H9 (cell line): ENCODE results near the gene RAB9A. TPM values are rescaled to one million over a fixed set of nuclear protein-coding genes. Genes with fewer than 3 reads are reported as not detected.

Experiments
- DNase-seq: peaks from one replicate; pipeline ENCODE4 v3.0.0-alpha.2; 2017
- H2AFZ ChIP-seq: one replicate; pipeline ENCODE4 v1.6.1; 2013; ENCODE audit warnings: mild to moderate bottlenecking, low read length, control low read depth, moderate library complexity
- H2AK5ac ChIP-seq: 2 replicates; pipeline ENCODE4 v1.6.1; 2013; ENCODE audit warnings: low read length, control low read depth, mixed read lengths; ENCODE audit not compliant: insufficient read length
- H2BK120ac ChIP-seq: one replicate; pipeline ENCODE4 v1.6.1; 2013; ENCODE audit warnings: low read depth, mild to moderate bottlenecking, low read length, control low read depth, inconsistent platforms; ENCODE audit not compliant: poor library complexity, severe bottlenecking
- H2BK12ac ChIP-seq: 2 replicates; pipeline ENCODE4 v1.6.1; 2013; ENCODE audit warnings: low read length, control low read depth, mixed read lengths, low read depth; ENCODE audit not compliant: insufficient read length
- H2BK15ac ChIP-seq: 2 replicates; pipeline ENCODE4 v1.6.1; 2013; ENCODE audit warnings: low read depth, low read length, control low read depth
- H2BK20ac ChIP-seq: one replicate; pipeline ENCODE4 v1.6.1; 2013; ENCODE audit warnings: low read depth, mild to moderate bottlenecking, low read length, control low read depth, inconsistent platforms; ENCODE audit not compliant: poor library complexity, severe bottlenecking
- H2BK5ac ChIP-seq: 2 replicates; pipeline ENCODE4 v1.6.1; 2013; ENCODE audit warnings: low read length, control low read depth, mixed read lengths; ENCODE audit not compliant: insufficient read length
- H3K14ac ChIP-seq: 2 replicates; pipeline ENCODE4 v1.6.1; 2013; ENCODE audit warnings: low read length, control low read depth; ENCODE audit not compliant: insufficient read depth
- H3K18ac ChIP-seq: 2 replicates; pipeline ENCODE4 v1.6.1; 2013; ENCODE audit warnings: low read depth, mild to moderate bottlenecking, mixed read lengths, low read length, control low read depth; ENCODE audit not compliant: insufficient read length
- H3K23ac ChIP-seq: 2 replicates; pipeline ENCODE4 v1.6.1; 2013; ENCODE audit warnings: low read length, control low read depth, mixed read lengths, low read depth; ENCODE audit not compliant: insufficient read length
- H3K23me2 ChIP-seq: 2 replicates; pipeline ENCODE4 v1.6.1; 2013; ENCODE audit warnings: low read depth, mild to moderate bottlenecking, mixed read lengths, low read length, control low read depth; ENCODE audit not compliant: insufficient read length, poor library complexity, severe bottlenecking
- H3K27ac ChIP-seq: 2 replicates; pipeline ENCODE4 v1.5.1; 2013; ENCODE audit warnings: low read length, control low read depth, mixed read lengths, low read depth; ENCODE audit not compliant: insufficient read length
- H3K27me3 ChIP-seq: 2 replicates; pipeline ENCODE4 v1.6.1; 2013; ENCODE audit warnings: low read length, control low read depth, inconsistent platforms; ENCODE audit not compliant: insufficient read depth
- H3K4ac ChIP-seq: 2 replicates; pipeline ENCODE4 v1.6.1; 2013; ENCODE audit warnings: low read depth, mild to moderate bottlenecking, control low read depth, inconsistent platforms, low read length, moderate library complexity
- H3K4me1 ChIP-seq: 2 replicates; pipeline ENCODE4 v1.6.1; 2013; ENCODE audit warnings: low read length, control low read depth, inconsistent platforms; ENCODE audit not compliant: insufficient read depth
- H3K4me2 ChIP-seq: 2 replicates; pipeline ENCODE4 v1.6.1; 2013; ENCODE audit warnings: low read length, control low read depth, mixed read lengths; ENCODE audit not compliant: insufficient read length, insufficient read depth
- H3K56ac ChIP-seq: 2 replicates; pipeline ENCODE4 v1.6.1; 2013; ENCODE audit warnings: low read depth, mild to moderate bottlenecking, mixed read lengths, low read length, control low read depth; ENCODE audit not compliant: insufficient read length
- H3K79me1 ChIP-seq: 2 replicates; pipeline ENCODE4 v1.6.1; 2013; ENCODE audit warnings: low read depth, mild to moderate bottlenecking, moderate library complexity, low read length, control low read depth, inconsistent platforms; ENCODE audit not compliant: insufficient read depth, poor library complexity, severe bottlenecking
- H3K79me2 ChIP-seq: 2 replicates; pipeline ENCODE4 v1.6.1; 2013; ENCODE audit warnings: low read length, control low read depth, inconsistent platforms; ENCODE audit not compliant: insufficient read depth
- H3K9ac ChIP-seq: 2 replicates; pipeline ENCODE4 v1.6.1; 2013; ENCODE audit warnings: low read length, control low read depth, mixed read lengths; ENCODE audit not compliant: insufficient read length; ENCODE audit errors: extremely low read depth
- H3K9me3 ChIP-seq: one replicate; pipeline ENCODE4 v1.6.1; 2013; ENCODE audit warnings: low read depth, low read length, inconsistent platforms; ENCODE audit not compliant: control insufficient read depth
- H3T11ph ChIP-seq: one replicate; pipeline ENCODE4 v1.6.1; 2013; ENCODE audit warnings: mild to moderate bottlenecking, low read length, control low read depth, inconsistent platforms
- H4K20me1 ChIP-seq: one replicate; pipeline ENCODE4 v1.6.1; 2013; ENCODE audit not compliant: control insufficient read depth, insufficient read length, insufficient read depth
- H4K5ac ChIP-seq: 2 replicates; pipeline ENCODE4 v1.6.1; 2013; ENCODE audit warnings: low read depth, mild to moderate bottlenecking, mixed read lengths, low read length, control low read depth; ENCODE audit not compliant: insufficient read length
- H4K8ac ChIP-seq: replicated peaks from 2 replicates; pipeline ENCODE4 v1.6.1; 2013; ENCODE audit warnings: low read length, control low read depth, mixed read lengths, low read depth; ENCODE audit not compliant: insufficient read length
- H4K91ac ChIP-seq: 2 replicates; pipeline ENCODE4 v1.6.1; 2013; ENCODE audit warnings: low read depth, mild to moderate bottlenecking, moderate library complexity, mixed read lengths, low read length, control low read depth; ENCODE audit not compliant: insufficient read length
- H3K27ac Mint-ChIP-seq, 3 experiments: 2 replicates in 2 of 3; 3 replicates in 1 of 3; pipeline ENCODE4 v1.8.0; 2020 to 2021; ENCODE audit warnings: mixed read lengths in 3 of 3, mild to moderate bottlenecking in 1 of 3, moderate library complexity in 1 of 3
- H3K27me3 Mint-ChIP-seq: 2 replicates; pipeline ENCODE4 v1.8.0; 2021; ENCODE audit warnings: low read depth, mild to moderate bottlenecking, moderate library complexity, mixed read lengths
- H3K36me3 Mint-ChIP-seq, 3 experiments: 2 replicates in 2 of 3; 3 replicates in 1 of 3; pipeline ENCODE4 v1.8.0; 2020 to 2021; ENCODE audit warnings: low read depth in 3 of 3, mixed read lengths in 3 of 3; ENCODE audit not compliant: insufficient read depth in 1 of 3
- H3K4me1 Mint-ChIP-seq, 2 experiments: 2 replicates each; pipeline ENCODE4 v1.8.0; 2020; ENCODE audit warnings: mixed read lengths in 2 of 2
- H3K4me3 Mint-ChIP-seq, 2 experiments: 2 replicates in 1 of 2; 3 replicates in 1 of 2; pipeline ENCODE4 v1.8.0; 2020 to 2021; ENCODE audit warnings: mild to moderate bottlenecking in 2 of 2, mixed read lengths in 2 of 2, moderate library complexity in 1 of 2
- H3K9me3 Mint-ChIP-seq, 2 experiments: 2 replicates in 1 of 2; 3 replicates in 1 of 2; pipeline ENCODE4 v1.8.0; 2020; ENCODE audit warnings: mild to moderate bottlenecking in 2 of 2, mixed read lengths in 2 of 2, moderate library complexity in 1 of 2
- WGBS: extraction: QIAGEN DNeasy Blood & Tissue Kit; methylation state at CpG from one replicate; pipeline ENCODE4 v1.1.7; 2013; ENCODE audit warnings: missing lambda C conversion rate, low lambda C conversion rate, mixed read lengths; ENCODE audit not compliant: insufficient read length; ENCODE audit errors: extremely low coverage; 5-methylcytosine and 5-hydroxymethylcytosine counted together
- total RNA-seq: library from RNA; stranded (reverse); gene quantifications from 2 replicates; pipeline ENCODE4 v1.2.1, GENCODE V29; 2021
- TF ChIP-seq, protein P1 (sequence below): fragments of 200-600 bp; sonication (generic); conservative IDR thresholded peaks from 3 replicates; pipeline ENCODE4 v1.8.0; 2021; ENCODE audit warnings: antibody characterized with exemption, mild to moderate bottlenecking

The RAB9A gene
- total RNA-seq, 1 experiment from 2014 or later: 21.3 TPM

DNA sequence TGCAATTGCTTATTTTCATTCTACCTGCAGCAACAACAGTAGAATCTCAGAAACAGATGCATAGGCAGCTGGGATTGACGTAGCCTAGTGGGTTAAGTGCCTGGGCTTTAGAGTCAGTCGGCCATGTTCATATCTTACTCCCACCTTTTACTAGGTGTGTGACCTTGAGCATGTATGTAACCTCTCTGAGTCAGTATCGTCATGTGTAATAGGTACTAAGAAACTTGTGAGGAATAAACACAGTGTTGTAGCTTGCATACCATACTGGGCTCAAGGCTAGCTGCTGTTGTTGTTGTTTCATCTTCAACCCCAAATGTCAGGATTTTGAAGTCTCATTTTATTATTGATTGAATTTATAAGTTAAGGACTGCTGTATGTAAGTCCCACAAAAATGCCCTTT, 14.2 kb downstream of the RAB9A start:
- H3K56ac ChIP-seq: no peak overlapping the region
- H3K14ac ChIP-seq: no peak overlapping the region
- no peaks in the 10 kb centered on the region for H3K27me3 ChIP-seq
- H2BK12ac ChIP-seq: no peak overlapping the region
- no peaks in the 10 kb centered on the region for H3K23me2 ChIP-seq
- no peaks in the 10 kb centered on the region; the same call in 1 of the 2 replicates for H3K4me1 ChIP-seq
- no peak overlapping the region for H4K8ac ChIP-seq
- no peak overlapping the region for H3T11ph ChIP-seq
- H3K9ac ChIP-seq: no peak overlapping the region
- no peak overlapping the region for H2BK15ac ChIP-seq
- H3K79me1 ChIP-seq: peaks cover 4% of the 10 kb centered on the region
- no peak overlapping the region for H2AK5ac ChIP-seq
- no peak overlapping the region for H4K91ac ChIP-seq
- no peak overlapping the region for H3K23ac ChIP-seq
- H2BK120ac ChIP-seq: no peak overlapping the region
- H4K5ac ChIP-seq: no peak overlapping the region
- TF ChIP-seq, protein P1, sequence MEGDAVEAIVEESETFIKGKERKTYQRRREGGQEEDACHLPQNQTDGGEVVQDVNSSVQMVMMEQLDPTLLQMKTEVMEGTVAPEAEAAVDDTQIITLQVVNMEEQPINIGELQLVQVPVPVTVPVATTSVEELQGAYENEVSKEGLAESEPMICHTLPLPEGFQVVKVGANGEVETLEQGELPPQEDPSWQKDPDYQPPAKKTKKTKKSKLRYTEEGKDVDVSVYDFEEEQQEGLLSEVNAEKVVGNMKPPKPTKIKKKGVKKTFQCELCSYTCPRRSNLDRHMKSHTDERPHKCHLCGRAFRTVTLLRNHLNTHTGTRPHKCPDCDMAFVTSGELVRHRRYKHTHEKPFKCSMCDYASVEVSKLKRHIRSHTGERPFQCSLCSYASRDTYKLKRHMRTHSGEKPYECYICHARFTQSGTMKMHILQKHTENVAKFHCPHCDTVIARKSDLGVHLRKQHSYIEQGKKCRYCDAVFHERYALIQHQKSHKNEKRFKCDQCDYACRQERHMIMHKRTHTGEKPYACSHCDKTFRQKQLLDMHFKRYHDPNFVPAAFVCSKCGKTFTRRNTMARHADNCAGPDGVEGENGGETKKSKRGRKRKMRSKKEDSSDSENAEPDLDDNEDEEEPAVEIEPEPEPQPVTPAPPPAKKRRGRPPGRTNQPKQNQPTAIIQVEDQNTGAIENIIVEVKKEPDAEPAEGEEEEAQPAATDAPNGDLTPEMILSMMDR: no peak
- peaks cover 16 to 19% of the 10 kb centered on the region in 2 experiments for H3K4me1 Mint-ChIP-seq
- H2AFZ ChIP-seq: no peak overlapping the region
- no peak overlapping the region for H2BK20ac ChIP-seq
- H3K27me3 Mint-ChIP-seq: no peaks in the 10 kb centered on the region; the same call in 1 of the 2 replicates
- WGBS: no CpG with 5 or more reads among the region's 3 CpGs
- no peak overlapping the region for H3K4ac ChIP-seq
- no peak overlapping the region for H3K27ac ChIP-seq
- H2BK5ac ChIP-seq: no peak overlapping the region
- no peak for DNase-seq
- H3K4me2 ChIP-seq: no peak overlapping the region
- peaks cover 31 to 34% of the 10 kb centered on the region in 2 experiments for H3K9me3 Mint-ChIP-seq
- H3K36me3 Mint-ChIP-seq: peaks cover 0 to 16% (median 2%) of the 10 kb centered on the region in 3 experiments; a peak in 3 of 7 replicates
- no peak overlapping the region; a peak in 1 of 7 replicates for H3K27ac Mint-ChIP-seq
- H3K4me3 Mint-ChIP-seq: no peak overlapping the region
- H3K18ac ChIP-seq: no peak overlapping the region
- H3K79me2 ChIP-seq: peaks cover 11% of the 10 kb centered on the region
- H3K9me3 ChIP-seq: no peaks in the 10 kb centered on the region
- no peaks in the 10 kb centered on the region for H4K20me1 ChIP-seq
